ENCODE results near the gene RFFL.

The RFFL gene

GRCh38 chr17:35081638-35082037 is 18.1 kb upstream of the RFFL start:
- no peaks in the 10 kb centered on the region for H3K4me1 ChIP-seq
- no peak overlapping the region for H3K4me2 ChIP-seq (ENCODE audit: low read length)
- peaks cover 46% of the 10 kb centered on the region for H3K79me2 ChIP-seq
- no peak overlapping the region for H3K9ac ChIP-seq
- no peaks in the 10 kb centered on the region for H3K9me3 ChIP-seq (ENCODE audit: control insufficient read depth, low read length)
- no peak overlapping the region for H3K27ac ChIP-seq
- no peak overlapping the region for H2AFZ ChIP-seq
- no peak overlapping the region for H3K4me3 ChIP-seq (ENCODE audit: low read depth, low read length)
- no peaks in the 10 kb centered on the region for H3K27me3 ChIP-seq (ENCODE audit: control insufficient read depth, insufficient read depth, low read length)
- H3K36me3 ChIP-seq (ENCODE audit: control insufficient read depth, insufficient read depth, low read length) = no peaks in the 10 kb centered on the region
- no peak for TF ChIP-seq CTCF (IDR thresholded peaks at IDR 0.05)

GRCh38 chr17:35080536-35080935 is 17.0 kb upstream of the RFFL start:
- Histone ChIP-seq H3K79me2 (peaks cover 41% of the 10 kb centered on the region), H3K27me3 (ENCODE audit: control insufficient read depth, insufficient read depth, low read length) (no peaks in the 10 kb centered on the region), H3K9me3 (ENCODE audit: control insufficient read depth, low read length) (no peaks in the 10 kb centered on the region)

GRCh38 chr17:35079547-35080423 is 16.3 kb upstream of the RFFL start:
- Histone ChIP-seq H3K4me3 (ENCODE audit: low read depth, low read length) (no peak overlapping the region), H3K4me2 (ENCODE audit: low read length) (no peak overlapping the region), H3K27me3 (ENCODE audit: control insufficient read depth, insufficient read depth, low read length) (no peaks in the 10 kb centered on the region), H3K9me3 (ENCODE audit: control insufficient read depth, low read length) (no peaks in the 10 kb centered on the region), H2AFZ (no peak overlapping the region), H3K27ac (no peak overlapping the region), H3K36me3 (ENCODE audit: control insufficient read depth, insufficient read depth, low read length) (no peaks in the 10 kb centered on the region), H3K79me2 (peaks cover 42% of the 10 kb centered on the region), H3K9ac (no peak overlapping the region), H3K4me1 (no peaks in the 10 kb centered on the region)
- no peak for TF ChIP-seq CTCF (IDR thresholded peaks at IDR 0.05)

More at GRCh38 chr17:35080536-35080935, 17.0 kb upstream of the RFFL start:
- no peak overlapping the region for H3K4me2 ChIP-seq (ENCODE audit: low read length)
- no peaks in the 10 kb centered on the region for H3K36me3 ChIP-seq (ENCODE audit: control insufficient read depth, insufficient read depth, low read length)
- no peak overlapping the region for H2AFZ ChIP-seq
- H3K4me3 ChIP-seq (ENCODE audit: low read depth, low read length) = no peak overlapping the region
- H3K27ac ChIP-seq = no peak overlapping the region
- no peak for TF ChIP-seq CTCF (IDR thresholded peaks at IDR 0.05)
- no peaks in the 10 kb centered on the region for H3K4me1 ChIP-seq
- no peak overlapping the region for H3K9ac ChIP-seq

- peaks cover 29% of the 10 kb centered on the region for H3K79me2 ChIP-seq
- no peak overlapping the region for H3K9ac ChIP-seq
- H3K27me3 ChIP-seq (ENCODE audit: control insufficient read depth, insufficient read depth, low read length) = no peaks in the 10 kb centered on the region
- no peak overlapping the region for H3K4me2 ChIP-seq (ENCODE audit: low read length)
- H3K27ac ChIP-seq = no peak overlapping the region
- TF ChIP-seq CTCF (IDR thresholded peaks at IDR 0.05) = no peak
- H2AFZ ChIP-seq = no peak overlapping the region
- no peaks in the 10 kb centered on the region for H3K9me3 ChIP-seq (ENCODE audit: control insufficient read depth, low read length)
- no peaks in the 10 kb centered on the region for H3K36me3 ChIP-seq (ENCODE audit: control insufficient read depth, insufficient read depth, low read length)
- no peaks in the 10 kb centered on the region for H3K4me1 ChIP-seq
- H3K4me3 ChIP-seq (ENCODE audit: low read depth, low read length) = no peak overlapping the region
Observed at GRCh38 chr17:35076874-35077273, 13.4 kb upstream of the RFFL start.

Data from parathyroid adenoma (tissue), 2 donors.